ENCODE data around the gene GNE.

The GNE gene

DNA sequence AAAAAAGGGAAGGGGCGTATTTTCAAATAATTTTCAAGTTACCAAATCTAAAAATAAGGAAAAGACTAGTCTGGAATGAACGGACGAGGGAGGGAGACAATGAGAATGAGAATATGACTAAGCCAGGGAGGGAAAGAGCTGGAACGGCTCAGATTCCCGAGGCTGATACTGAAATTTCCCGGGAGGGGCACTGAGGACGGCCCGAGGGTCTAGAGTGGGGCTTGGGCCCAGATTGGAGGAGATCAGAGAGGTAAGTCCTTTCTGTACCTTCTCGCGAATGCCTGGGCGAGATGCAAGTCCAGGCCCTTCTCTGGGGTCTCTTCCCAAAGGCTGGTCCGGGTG is 92.5 kb downstream of the GNE start:
- no peak for FAIRE-seq

GRCh38 chr9:36164989-36165388 is 93.3 kb downstream of the GNE start:
- no peak for FAIRE-seq
